Hepatocyte (in vitro differentiated cells): ENCODE results near the gene VPS51.

ENCODE experiments used
- EZH2 ChIP-seq: fragments of 200-600 bp; sonication (generic); IDR thresholded peaks from 2 replicates; pipeline ENCODE4 v1.6.1; 2016; ENCODE audit warnings: antibody characterized with exemption, mild to moderate bottlenecking, borderline replicate concordance
- EZH2phosphoT487 ChIP-seq: fragments of 200-600 bp; sonication (generic); IDR thresholded peaks from one replicate; pipeline ENCODE4 v1.6.1; 2018; ENCODE audit warnings: antibody characterized with exemption, mild to moderate bottlenecking, low read depth, moderate library complexity; ENCODE audit not compliant: unreplicated experiment, severe bottlenecking
- TF ChIP-seq, protein P1 (sequence below): fragments of 200-600 bp; sonication (generic); IDR thresholded peaks from 2 replicates; pipeline ENCODE4 v1.5.1; 2016; ENCODE audit warnings: antibody characterized with exemption, mild to moderate bottlenecking; ENCODE audit not compliant: poor library complexity

- TF ChIP-seq, protein P1, sequence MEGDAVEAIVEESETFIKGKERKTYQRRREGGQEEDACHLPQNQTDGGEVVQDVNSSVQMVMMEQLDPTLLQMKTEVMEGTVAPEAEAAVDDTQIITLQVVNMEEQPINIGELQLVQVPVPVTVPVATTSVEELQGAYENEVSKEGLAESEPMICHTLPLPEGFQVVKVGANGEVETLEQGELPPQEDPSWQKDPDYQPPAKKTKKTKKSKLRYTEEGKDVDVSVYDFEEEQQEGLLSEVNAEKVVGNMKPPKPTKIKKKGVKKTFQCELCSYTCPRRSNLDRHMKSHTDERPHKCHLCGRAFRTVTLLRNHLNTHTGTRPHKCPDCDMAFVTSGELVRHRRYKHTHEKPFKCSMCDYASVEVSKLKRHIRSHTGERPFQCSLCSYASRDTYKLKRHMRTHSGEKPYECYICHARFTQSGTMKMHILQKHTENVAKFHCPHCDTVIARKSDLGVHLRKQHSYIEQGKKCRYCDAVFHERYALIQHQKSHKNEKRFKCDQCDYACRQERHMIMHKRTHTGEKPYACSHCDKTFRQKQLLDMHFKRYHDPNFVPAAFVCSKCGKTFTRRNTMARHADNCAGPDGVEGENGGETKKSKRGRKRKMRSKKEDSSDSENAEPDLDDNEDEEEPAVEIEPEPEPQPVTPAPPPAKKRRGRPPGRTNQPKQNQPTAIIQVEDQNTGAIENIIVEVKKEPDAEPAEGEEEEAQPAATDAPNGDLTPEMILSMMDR = no peak
- TF ChIP-seq EZH2 (no peak), EZH2phosphoT487 (no peak)
These were observed 28.6 kb upstream of the VPS51 start for GRCh38 chr11:65067446-65067845.
